ENCODE results near the gene RTP2. TPM values are rescaled to one million over a fixed set of nuclear protein-coding genes. Genes with fewer than 3 reads are reported as not detected.

The RTP2 gene, protein sequence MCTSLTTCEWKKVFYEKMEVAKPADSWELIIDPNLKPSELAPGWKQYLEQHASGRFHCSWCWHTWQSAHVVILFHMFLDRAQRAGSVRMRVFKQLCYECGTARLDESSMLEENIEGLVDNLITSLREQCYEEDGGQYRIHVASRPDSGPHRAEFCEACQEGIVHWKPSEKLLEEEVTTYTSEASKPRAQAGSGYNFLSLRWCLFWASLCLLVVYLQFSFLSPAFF
- total RNA-seq = not detected

- Mint-ChIP-seq H3K27ac (no peak within 1 kb of the TSS), H3K4me1 (ENCODE audit: low read depth) (no peaks in the 10 kb centered on the region), H3K9me3 (no peaks in the 10 kb centered on the region), H3K36me3 (ENCODE audit: insufficient read depth in 2 of 2) (no peaks in the 10 kb centered on the region), H3K27me3 (ENCODE audit: low read depth) (peaks cover 6% of the 10 kb centered on the region), H3K4me3 (no peak within 1 kb of the TSS)
- DNase-seq (no peak), ATAC-seq (replicated peaks in 1 of 2) (no peak)
These were observed at the start of gene RTP2 for GRCh38 chr3:187702507-187703033. Gene RTP2, minus strand, starts transcription at chr3:187702557. Its CDS starts 429 bp downstream, at chr3:187702128.

GRCh38 chr3:187750513-187751123, 48.3 kb upstream of the RTP2 start:
- DNase-seq = peak in 1 of 2 donors; percentile 13
- no peaks in the 10 kb centered on the region for H3K9me3 Mint-ChIP-seq
- peaks cover 47% of the 10 kb centered on the region for H3K4me1 Mint-ChIP-seq (ENCODE audit: low read depth)
- no peaks in the 10 kb centered on the region for H3K27me3 Mint-ChIP-seq (ENCODE audit: low read depth)
- H3K27ac Mint-ChIP-seq = peak overlapping the region; percentile 55
- no peaks in the 10 kb centered on the region for H3K36me3 Mint-ChIP-seq (ENCODE audit: insufficient read depth in 2 of 2)
- ATAC-seq (replicated peaks in 1 of 2) = no peak
- H3K4me3 Mint-ChIP-seq = peak overlapping the region; percentile 14 to 56

GRCh38 chr3:187750006-187750512, 47.7 kb upstream of the RTP2 start:
- H3K4me3 Mint-ChIP-seq = peak overlapping the region; percentile 14 to 56
- H3K9me3 Mint-ChIP-seq = no peaks in the 10 kb centered on the region
- DNase-seq (no peak), ATAC-seq (replicated peaks in 1 of 2) (no peak)
- H3K27me3 Mint-ChIP-seq (ENCODE audit: low read depth) = no peaks in the 10 kb centered on the region
- no peak overlapping the region for H3K27ac Mint-ChIP-seq
- peaks cover 47% of the 10 kb centered on the region for H3K4me1 Mint-ChIP-seq (ENCODE audit: low read depth)
- peaks cover 0 to 2% of the 10 kb centered on the region in 2 donors for H3K36me3 Mint-ChIP-seq (ENCODE audit: insufficient read depth in 2 of 2)

GRCh38 chr3:187748050-187748481, 45.7 kb upstream of the RTP2 start:
- H3K9me3 Mint-ChIP-seq = no peaks in the 10 kb centered on the region
- H3K27ac Mint-ChIP-seq = peak overlapping the region; percentile 100
- peaks cover 47% of the 10 kb centered on the region for H3K4me1 Mint-ChIP-seq (ENCODE audit: low read depth)
- H3K36me3 Mint-ChIP-seq (ENCODE audit: insufficient read depth in 2 of 2) = peaks cover 11 to 13% of the 10 kb centered on the region in 2 donors
- no peaks in the 10 kb centered on the region for H3K27me3 Mint-ChIP-seq (ENCODE audit: low read depth)
- ATAC-seq (replicated peaks in 1 of 2) = peak; percentile 40 to 55
- peak; percentile 90 to 95 for DNase-seq
- H3K4me3 Mint-ChIP-seq = peak overlapping the region; percentile 95 to 96

DNA sequence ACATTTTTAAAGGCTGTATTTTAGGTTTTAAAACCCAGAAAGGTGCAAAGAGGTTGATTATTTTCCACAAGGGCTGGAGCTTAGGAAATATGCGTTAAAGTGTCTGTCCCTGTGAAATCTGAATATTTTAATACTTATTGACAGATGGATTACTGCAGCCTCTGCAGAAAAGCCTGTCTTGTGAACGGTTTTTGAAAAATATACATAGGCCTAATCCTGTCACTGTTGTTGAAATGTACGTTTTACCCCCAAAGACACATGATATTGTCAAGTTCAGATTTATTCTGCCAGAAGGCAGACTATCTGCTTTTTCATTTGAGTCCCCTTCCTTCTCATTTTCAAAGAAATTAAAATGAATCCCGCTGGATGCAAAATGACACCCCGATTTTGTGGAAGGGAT, 45.1 kb upstream of the RTP2 start:
- ATAC-seq (replicated peaks in 1 of 2) = no peak
- Mint-ChIP-seq H3K27ac (peak overlapping the region; percentile 100), H3K9me3 (no peaks in the 10 kb centered on the region), H3K4me1 (ENCODE audit: low read depth) (peaks cover 47% of the 10 kb centered on the region), H3K27me3 (ENCODE audit: low read depth) (no peaks in the 10 kb centered on the region), H3K4me3 (peak overlapping the region; percentile 95 to 96), H3K36me3 (ENCODE audit: insufficient read depth in 2 of 2) (peaks cover 13 to 16% of the 10 kb centered on the region in 2 donors)
- DNase-seq = no peak

GRCh38 chr3:187746442-187747281, 44.3 kb upstream of the RTP2 start:
- Mint-ChIP-seq H3K36me3 (ENCODE audit: insufficient read depth in 2 of 2) (peaks cover 13 to 17% of the 10 kb centered on the region in 2 donors), H3K27ac (peak overlapping the region; percentile 100), H3K27me3 (ENCODE audit: low read depth) (no peaks in the 10 kb centered on the region), H3K4me3 (peak overlapping the region; percentile 95 to 96), H3K9me3 (no peaks in the 10 kb centered on the region), H3K4me1 (ENCODE audit: low read depth) (peaks cover 52% of the 10 kb centered on the region)
- ATAC-seq (replicated peaks in 1 of 2) (peak; percentile 13 to 14), DNase-seq (peak in 1 of 2 donors; percentile 28)

GRCh38 chr3:187746059-187746441, 43.7 kb upstream of the RTP2 start:
- Mint-ChIP-seq H3K4me3 (peak overlapping the region; percentile 95 to 96), H3K4me1 (ENCODE audit: low read depth) (peaks cover 54% of the 10 kb centered on the region), H3K27me3 (ENCODE audit: low read depth) (no peaks in the 10 kb centered on the region), H3K36me3 (ENCODE audit: insufficient read depth in 2 of 2) (peaks cover 15 to 17% of the 10 kb centered on the region in 2 donors), H3K27ac (peak overlapping the region; percentile 100), H3K9me3 (no peaks in the 10 kb centered on the region)
- ATAC-seq (replicated peaks in 1 of 2) = no peak
- no peak for DNase-seq

DNA sequence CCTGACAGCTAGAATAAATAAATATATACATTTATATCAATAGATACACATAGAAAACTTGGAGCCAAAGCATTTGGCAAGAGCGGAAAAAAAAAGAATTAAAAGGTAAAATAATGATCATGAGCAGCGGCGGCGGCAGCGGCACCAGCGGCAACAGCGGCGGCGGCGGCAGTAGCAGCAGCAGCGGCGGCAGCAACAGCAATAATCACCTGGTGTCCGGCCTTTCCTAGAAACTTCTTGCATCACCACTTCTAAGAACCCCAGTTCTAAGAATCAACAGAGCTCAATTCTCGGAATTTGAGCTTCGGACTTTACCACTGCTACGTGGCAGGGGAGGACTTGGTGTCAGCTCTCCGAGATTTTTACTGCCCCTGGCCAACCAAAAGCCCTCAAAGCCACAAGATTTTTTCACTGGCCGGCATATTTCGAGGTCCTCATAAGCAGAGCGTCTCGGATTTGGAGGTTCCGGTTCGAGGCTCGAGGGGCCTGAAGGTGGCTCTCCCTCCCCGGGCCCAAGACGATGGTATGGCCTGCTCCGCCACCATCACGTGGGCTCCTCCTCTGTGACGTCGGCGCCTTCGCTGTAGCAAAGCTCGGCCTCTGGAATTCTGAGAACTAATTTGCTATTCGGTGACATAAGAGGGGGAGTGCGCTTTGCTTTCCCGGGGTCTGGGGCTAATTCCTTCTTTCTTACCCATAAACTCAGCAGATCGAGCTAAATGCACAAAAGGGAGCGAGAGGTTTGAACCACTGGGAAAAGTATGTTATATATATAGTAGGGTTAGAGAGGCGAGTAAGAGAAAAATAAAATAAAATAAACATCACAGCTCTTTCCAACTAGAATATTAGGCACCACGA, 43.1 kb upstream of the RTP2 start, which contains the start of gene BCL6:
Gene BCL6 (minus strand): TSS at position 268 of the 858 bp plus-strand sequence. CDS start 11,775 bp downstream, outside the sequence.
- Mint-ChIP-seq H3K27me3 (ENCODE audit: low read depth) (no peaks in the 10 kb centered on the region), H3K27ac (peak within 1 kb of the TSS; percentile 100), H3K4me3 (peak within 1 kb of the TSS; percentile 95 to 96), H3K36me3 (ENCODE audit: insufficient read depth in 2 of 2) (peaks cover 15 to 17% of the 10 kb centered on the region in 2 donors), H3K9me3 (no peaks in the 10 kb centered on the region), H3K4me1 (ENCODE audit: low read depth) (peaks cover 54% of the 10 kb centered on the region)
- ATAC-seq (replicated peaks in 1 of 2) (peak; percentile 49 to 51), DNase-seq (peak; percentile 90 to 91)

GRCh38 chr3:187744169-187745151, 42.1 kb upstream of the RTP2 start:
- ATAC-seq (replicated peaks in 1 of 2) = no peak
- no peaks in the 10 kb centered on the region for H3K27me3 Mint-ChIP-seq (ENCODE audit: low read depth)
- DNase-seq = peak; percentile 59
- H3K27ac Mint-ChIP-seq = peak overlapping the region; percentile 100
- H3K36me3 Mint-ChIP-seq (ENCODE audit: insufficient read depth in 2 of 2) = peaks cover 15 to 17% of the 10 kb centered on the region in 2 donors
- peaks cover 52% of the 10 kb centered on the region for H3K4me1 Mint-ChIP-seq (ENCODE audit: low read depth)
- no peaks in the 10 kb centered on the region for H3K9me3 Mint-ChIP-seq
- H3K4me3 Mint-ChIP-seq = peak overlapping the region; percentile 95 to 96

DNA sequence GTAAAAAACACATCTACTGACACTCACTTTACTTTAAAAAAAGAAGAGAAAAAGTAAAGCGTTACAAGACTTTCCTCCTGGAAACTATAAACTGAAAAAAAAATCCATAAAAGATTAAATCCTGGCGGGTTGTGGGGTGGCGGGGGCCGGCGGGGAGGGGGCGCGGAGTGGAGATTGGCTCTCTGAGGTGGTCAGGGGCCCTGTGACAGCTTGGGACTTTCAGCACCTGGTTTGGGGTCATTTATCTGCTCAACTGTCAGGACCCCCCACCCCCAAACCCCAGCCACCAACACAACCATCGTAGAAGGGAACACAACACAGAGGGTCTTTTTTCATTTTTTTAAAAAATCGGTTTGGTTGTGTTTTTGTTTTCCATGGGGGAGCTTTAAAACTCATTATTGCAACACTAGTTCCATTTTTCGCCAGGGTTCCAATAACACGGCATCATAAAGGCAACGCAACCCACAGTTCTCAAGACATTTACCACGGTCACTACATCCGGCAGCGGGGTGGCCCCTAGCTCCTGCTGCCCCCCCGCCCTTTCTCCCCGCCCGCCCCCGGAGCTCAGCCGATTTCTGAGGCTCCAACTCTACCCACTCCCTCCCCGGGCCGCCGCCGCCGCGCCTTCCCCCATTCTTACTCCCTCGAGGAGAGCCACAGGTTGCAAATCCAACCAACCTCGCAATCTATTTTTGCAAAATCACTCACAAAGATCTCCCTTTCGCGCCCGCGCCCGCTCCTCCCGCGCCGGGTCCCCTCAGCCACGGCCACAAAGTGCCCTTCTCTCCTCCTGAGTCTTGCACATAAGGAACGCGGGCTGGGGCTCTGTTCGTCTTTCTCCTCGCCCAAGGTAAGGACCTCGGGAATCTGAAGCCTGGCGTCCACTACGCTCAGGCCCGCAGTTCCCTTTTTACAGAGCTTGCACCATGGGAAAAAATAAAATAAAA, 41.1 kb upstream of the RTP2 start:
- H3K36me3 Mint-ChIP-seq (ENCODE audit: insufficient read depth in 2 of 2) = peaks cover 15 to 17% of the 10 kb centered on the region in 2 donors
- ATAC-seq (replicated peaks in 1 of 2) = no peak

More for the DNA sequence above, 41.1 kb upstream of the RTP2 start:
- no peaks in the 10 kb centered on the region for H3K9me3 Mint-ChIP-seq
- peaks cover 52% of the 10 kb centered on the region for H3K4me1 Mint-ChIP-seq (ENCODE audit: low read depth)
- H3K27ac Mint-ChIP-seq = peak overlapping the region; percentile 100
- peak; percentile 76 to 78 for DNase-seq
- H3K27me3 Mint-ChIP-seq (ENCODE audit: low read depth) = no peaks in the 10 kb centered on the region
- peak overlapping the region; percentile 95 to 96 for H3K4me3 Mint-ChIP-seq
